Nephron (organoid): Measurements from ENCODE around the gene SEPSECS.
A peak's percentile ranks its signal among the peaks of the same experiment; 100 is the strongest.

ENCODE experiments used
- H3K27ac Mint-ChIP-seq, 3 experiments: 2 replicates each; pipeline ENCODE4 v1.8.0; 2020; ENCODE audit warnings: mixed read lengths in 3 of 3, mild to moderate bottlenecking in 2 of 3, moderate library complexity in 1 of 3
- H3K27me3 Mint-ChIP-seq: 2 replicates; pipeline ENCODE4 v1.8.0; 2021; ENCODE audit warnings: low read depth, mild to moderate bottlenecking, moderate library complexity, mixed read lengths
- H3K36me3 Mint-ChIP-seq: 2 replicates; pipeline ENCODE4 v1.8.0; 2020; ENCODE audit warnings: low read depth, mixed read lengths
- H3K4me1 Mint-ChIP-seq: 2 replicates; pipeline ENCODE4 v1.8.0; 2020; ENCODE audit warnings: mixed read lengths
- H3K4me3 Mint-ChIP-seq, 3 experiments: 2 replicates each; pipeline ENCODE4 v1.8.0; 2020; ENCODE audit warnings: mild to moderate bottlenecking in 3 of 3, mixed read lengths in 3 of 3, moderate library complexity in 2 of 3
- H3K9me3 Mint-ChIP-seq: 2 replicates; pipeline ENCODE4 v1.8.0; 2020; ENCODE audit warnings: mixed read lengths
- TF ChIP-seq, protein P1 (sequence below), 3 experiments: fragments of 200-600 bp; sonication (generic); IDR thresholded peaks; one replicate each; pipeline ENCODE4 v1.5.0; 2021; ENCODE audit warnings: antibody characterized with exemption in 3 of 3; ENCODE audit not compliant: unreplicated experiment in 3 of 3

Gene SEPSECS

DNA sequence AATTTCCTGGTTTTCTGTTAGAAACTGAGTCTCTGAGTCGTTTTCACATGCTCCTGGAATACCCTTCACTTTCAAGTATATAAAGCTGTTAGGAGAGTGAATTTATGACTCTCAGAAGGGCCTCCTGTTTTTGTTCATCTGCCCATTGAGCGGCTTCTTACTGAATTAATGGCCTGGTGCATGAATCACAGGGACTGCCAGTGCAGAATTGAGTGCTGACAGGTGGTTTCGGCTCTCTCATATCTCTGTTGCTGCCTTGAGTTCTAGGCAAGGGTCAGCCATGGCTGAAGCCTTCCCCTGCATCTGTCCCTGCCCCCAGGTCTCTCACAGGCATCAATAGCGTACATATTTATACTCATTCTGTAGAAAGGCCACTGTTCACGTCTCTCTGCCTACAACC is 22.7 kb upstream of the SEPSECS start:
- H3K27ac Mint-ChIP-seq = no peak overlapping the region
- TF ChIP-seq, protein P1, sequence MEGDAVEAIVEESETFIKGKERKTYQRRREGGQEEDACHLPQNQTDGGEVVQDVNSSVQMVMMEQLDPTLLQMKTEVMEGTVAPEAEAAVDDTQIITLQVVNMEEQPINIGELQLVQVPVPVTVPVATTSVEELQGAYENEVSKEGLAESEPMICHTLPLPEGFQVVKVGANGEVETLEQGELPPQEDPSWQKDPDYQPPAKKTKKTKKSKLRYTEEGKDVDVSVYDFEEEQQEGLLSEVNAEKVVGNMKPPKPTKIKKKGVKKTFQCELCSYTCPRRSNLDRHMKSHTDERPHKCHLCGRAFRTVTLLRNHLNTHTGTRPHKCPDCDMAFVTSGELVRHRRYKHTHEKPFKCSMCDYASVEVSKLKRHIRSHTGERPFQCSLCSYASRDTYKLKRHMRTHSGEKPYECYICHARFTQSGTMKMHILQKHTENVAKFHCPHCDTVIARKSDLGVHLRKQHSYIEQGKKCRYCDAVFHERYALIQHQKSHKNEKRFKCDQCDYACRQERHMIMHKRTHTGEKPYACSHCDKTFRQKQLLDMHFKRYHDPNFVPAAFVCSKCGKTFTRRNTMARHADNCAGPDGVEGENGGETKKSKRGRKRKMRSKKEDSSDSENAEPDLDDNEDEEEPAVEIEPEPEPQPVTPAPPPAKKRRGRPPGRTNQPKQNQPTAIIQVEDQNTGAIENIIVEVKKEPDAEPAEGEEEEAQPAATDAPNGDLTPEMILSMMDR (IDR thresholded peaks at IDR 0.05; ENCODE audit: unreplicated experiment in 3 of 3) = no peak
- no peaks in the 10 kb centered on the region for H3K36me3 Mint-ChIP-seq
- H3K4me3 Mint-ChIP-seq = no peak overlapping the region
- no peaks in the 10 kb centered on the region for H3K27me3 Mint-ChIP-seq
- H3K9me3 Mint-ChIP-seq = no peaks in the 10 kb centered on the region
- H3K4me1 Mint-ChIP-seq = no peaks in the 10 kb centered on the region

DNA sequence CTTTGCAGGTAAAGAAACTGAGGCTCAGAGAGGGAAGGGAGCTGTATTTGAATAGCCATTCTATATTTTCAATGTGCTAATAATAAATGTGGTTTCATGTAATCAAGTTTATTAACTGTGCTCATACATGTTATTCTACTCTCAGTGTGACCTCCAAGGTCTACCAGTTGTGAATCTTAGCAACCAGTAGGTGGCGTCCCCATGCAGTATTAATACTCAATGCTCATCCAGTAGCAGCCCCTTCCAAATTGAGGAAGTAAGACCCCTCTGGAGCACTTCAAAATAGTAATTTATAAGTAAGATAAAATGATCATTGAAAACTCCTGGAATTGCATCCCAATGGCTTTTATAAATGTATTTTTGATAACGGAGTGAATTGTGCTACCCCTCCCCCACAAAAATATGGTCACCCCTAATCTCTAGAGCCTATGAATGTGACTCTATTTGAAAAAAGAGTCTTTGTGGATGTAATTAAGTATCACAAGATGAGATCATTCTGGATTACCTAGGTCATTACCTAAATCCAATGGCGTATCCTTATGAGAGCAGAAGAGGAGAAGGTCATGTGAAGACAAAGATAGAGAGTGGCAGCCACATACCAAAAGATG is 20.4 kb upstream of the SEPSECS start:
- no peak overlapping the region for H3K27ac Mint-ChIP-seq
- no peaks in the 10 kb centered on the region for H3K36me3 Mint-ChIP-seq

DNA sequence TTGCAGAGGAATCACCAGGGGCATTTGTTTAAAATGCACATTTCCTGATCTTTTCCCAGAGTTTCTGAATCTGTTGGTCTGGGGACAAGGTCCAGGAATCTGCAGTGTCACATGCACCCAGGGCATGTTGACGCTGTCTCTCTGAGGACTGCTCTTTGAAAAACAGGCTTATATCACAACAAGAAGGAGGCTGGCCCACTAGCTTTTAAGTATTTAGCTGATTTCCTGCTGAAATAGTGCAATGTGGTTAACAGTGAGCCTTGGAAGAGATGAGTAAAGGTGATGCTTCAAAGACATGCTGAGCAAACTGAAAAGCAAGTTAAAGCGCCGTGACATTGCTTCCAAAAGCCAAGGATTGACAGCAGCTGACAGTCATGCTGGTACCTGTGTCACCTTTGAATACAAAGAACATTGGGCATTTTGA is 18.6 kb upstream of the SEPSECS start:
- Mint-ChIP-seq H3K27me3 (no peaks in the 10 kb centered on the region), H3K4me1 (no peaks in the 10 kb centered on the region), H3K27ac (no peak overlapping the region), H3K4me3 (no peak overlapping the region), H3K9me3 (no peaks in the 10 kb centered on the region), H3K36me3 (no peaks in the 10 kb centered on the region)
- TF ChIP-seq, protein P1 (IDR thresholded peaks at IDR 0.05; ENCODE audit: unreplicated experiment in 3 of 3) = no peak

More for the DNA sequence above, 20.4 kb upstream of the SEPSECS start:
- no peaks in the 10 kb centered on the region for H3K4me1 Mint-ChIP-seq
- TF ChIP-seq, protein P1 (IDR thresholded peaks at IDR 0.05; ENCODE audit: unreplicated experiment in 3 of 3) = peak; percentile 24 to 41 (median 39)
- H3K4me3 Mint-ChIP-seq = no peak overlapping the region
- no peaks in the 10 kb centered on the region for H3K9me3 Mint-ChIP-seq
- H3K27me3 Mint-ChIP-seq = no peaks in the 10 kb centered on the region

DNA sequence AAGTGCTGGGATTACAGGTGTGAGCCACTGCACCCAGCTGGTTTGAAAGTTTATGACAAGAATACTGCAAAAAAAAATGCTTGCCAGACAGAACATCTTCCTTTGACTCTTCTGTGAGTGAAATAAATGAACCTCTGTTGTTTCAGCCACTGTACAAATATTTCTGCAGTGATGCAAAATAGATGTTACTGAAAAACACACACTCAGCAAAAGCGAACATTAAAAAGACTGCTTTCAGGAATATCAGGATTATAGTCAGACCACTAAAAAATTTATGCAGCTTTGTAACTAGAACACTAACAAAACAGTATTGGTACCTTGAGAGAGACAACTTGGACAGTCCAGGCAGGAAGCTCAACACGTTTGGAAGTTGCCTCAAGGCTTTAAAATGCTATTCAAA is 16.9 kb upstream of the SEPSECS start:
- Mint-ChIP-seq H3K27me3 (no peaks in the 10 kb centered on the region), H3K4me1 (peaks cover 7% of the 10 kb centered on the region), H3K36me3 (no peaks in the 10 kb centered on the region), H3K27ac (no peak overlapping the region), H3K4me3 (no peak overlapping the region), H3K9me3 (no peaks in the 10 kb centered on the region)
- TF ChIP-seq, protein P1 (IDR thresholded peaks at IDR 0.05; ENCODE audit: unreplicated experiment in 3 of 3) = no peak

DNA sequence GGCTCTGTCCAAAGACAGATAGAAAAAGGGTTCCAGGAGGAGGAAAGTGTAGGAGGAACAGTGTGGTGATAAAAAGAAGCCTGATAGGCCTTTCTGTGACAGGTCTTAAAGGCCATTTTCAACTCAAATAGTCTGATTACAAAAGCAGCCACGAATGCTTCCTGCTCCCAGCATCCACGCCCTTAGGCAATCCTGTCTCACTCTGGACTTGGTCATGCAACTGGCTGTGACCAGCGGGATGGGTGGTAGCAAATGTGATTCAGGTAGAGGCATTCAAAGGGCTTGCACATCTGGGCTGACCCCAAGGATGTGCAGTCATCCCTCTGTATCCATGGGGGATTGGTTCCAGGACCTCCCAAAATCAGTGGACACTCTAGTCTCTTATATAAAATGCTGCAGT is 14.4 kb upstream of the SEPSECS start:
- H3K27me3 Mint-ChIP-seq = no peaks in the 10 kb centered on the region
- peaks cover 7% of the 10 kb centered on the region for H3K4me1 Mint-ChIP-seq
- TF ChIP-seq, protein P1 (IDR thresholded peaks at IDR 0.05; ENCODE audit: unreplicated experiment in 3 of 3) = no peak
- H3K36me3 Mint-ChIP-seq = no peaks in the 10 kb centered on the region
- H3K27ac Mint-ChIP-seq = no peak overlapping the region
- H3K4me3 Mint-ChIP-seq = no peak overlapping the region
- H3K9me3 Mint-ChIP-seq = no peaks in the 10 kb centered on the region
